Small intestine (tissue), 7 donors: ENCODE results near the gene RPS15. TPM values are rescaled to one million over a fixed set of nuclear protein-coding genes. Genes with fewer than 3 reads are reported as not detected.

Experiments
- DNase-seq, 2 donors: peaks; one replicate each; pipeline versions ENCODE4 v3.0.0 to v3.0.0-alpha.2; 2013
- FAIRE-seq: peaks from 2 replicates; lab custom pipeline; 2012; peaks lifted over from hg19 to GRCh38; lab: Jason Lieb, UNC
- H3K27ac ChIP-seq, 3 donors: one replicate each; pipeline ENCODE4 v1.5.1; 2013; ENCODE audit warnings: low read length in 2 of 3, mild to moderate bottlenecking in 2 of 3, control low read depth in 1 of 3, inconsistent platforms in 1 of 3, low read depth in 1 of 3, moderate library complexity in 1 of 3
- H3K27me3 ChIP-seq, 3 donors: one replicate each; pipeline ENCODE4 v1.6.1; 2013; ENCODE audit warnings: low read length in 3 of 3, inconsistent platforms in 1 of 3; ENCODE audit not compliant: control insufficient read depth in 3 of 3, insufficient read depth in 3 of 3
- H3K36me3 ChIP-seq, 3 donors: one replicate each; pipeline ENCODE4 v1.6.1; 2013; ENCODE audit warnings: low read length in 3 of 3, inconsistent platforms in 1 of 3, low read depth in 1 of 3, mild to moderate bottlenecking in 1 of 3, moderate library complexity in 1 of 3; ENCODE audit not compliant: control insufficient read depth in 3 of 3, insufficient read depth in 2 of 3
- H3K4me1 ChIP-seq, 3 donors: one replicate each; pipeline ENCODE4 v1.6.1; 2013; ENCODE audit warnings: low read length in 2 of 3, inconsistent platforms in 1 of 3, low read depth in 1 of 3, mild to moderate bottlenecking in 1 of 3, moderate library complexity in 1 of 3; ENCODE audit not compliant: control insufficient read depth in 3 of 3, insufficient read depth in 2 of 3
- H3K4me3 ChIP-seq, 3 donors: one replicate each; pipeline ENCODE4 v1.5.1; 2013; ENCODE audit warnings: low read length in 3 of 3, control low read depth in 1 of 3, inconsistent platforms in 1 of 3, low read depth in 1 of 3, mild to moderate bottlenecking in 1 of 3, moderate library complexity in 1 of 3
- H3K9me3 ChIP-seq, 2 donors: one replicate each; pipeline ENCODE4 v1.6.1; 2013; ENCODE audit warnings: low read depth in 1 of 2, low read length in 1 of 2; ENCODE audit not compliant: control insufficient read depth in 2 of 2, insufficient read depth in 1 of 2
- WGBS, 3 donors: extraction: QIAGEN DNeasy Blood & Tissue Kit; methylation state at CpG; one replicate each; pipeline ENCODE4 v1.1.7; 2013; 5-methylcytosine and 5-hydroxymethylcytosine counted together
- polyA plus RNA-seq, 4 donors: library from polyadenylated mRNA; stranded (reverse) in 3 of 4; unstranded in 1 of 4; fragments of 200-250 nt in 3 of 4; fragments of 120-200 nt in 1 of 4; gene quantifications; one replicate each; pipeline versions ENCODE4 v1.2.1 to v1.2.3, GENCODE V29; 2013
- donor health status: healthy with polysubstance abuse.
- donor health status: control.
- donor health status: control.
- donor health status: Bipolar disorder and iron deficiency.
- donor health status: healthy.

The RPS15 gene
- polyA plus RNA-seq, 4 donors, result 1,394 to 3,547 (median 2,919) TPM

GRCh38 chr19:1460033-1460995 lies 22.1 kb downstream of the RPS15 start:
- no peak overlapping the region for H3K4me3 ChIP-seq
- no peaks in the 10 kb centered on the region for H3K9me3 ChIP-seq
- FAIRE-seq (no peak), DNase-seq (no peak)
- peaks cover 0 to 18% (median 0%) of the 10 kb centered on the region in 3 donors for H3K36me3 ChIP-seq
- H3K27ac ChIP-seq, result no peak overlapping the region
- peaks cover 0 to 11% (median 0%) of the 10 kb centered on the region in 3 donors for H3K4me1 ChIP-seq
- 90 to 93% (median 90%) methylated on average over 31 to 36 of the region's 36 CpGs for WGBS, 3 donors
- peaks cover 5 to 54% (median 12%) of the 10 kb centered on the region in 3 donors for H3K27me3 ChIP-seq

DNA sequence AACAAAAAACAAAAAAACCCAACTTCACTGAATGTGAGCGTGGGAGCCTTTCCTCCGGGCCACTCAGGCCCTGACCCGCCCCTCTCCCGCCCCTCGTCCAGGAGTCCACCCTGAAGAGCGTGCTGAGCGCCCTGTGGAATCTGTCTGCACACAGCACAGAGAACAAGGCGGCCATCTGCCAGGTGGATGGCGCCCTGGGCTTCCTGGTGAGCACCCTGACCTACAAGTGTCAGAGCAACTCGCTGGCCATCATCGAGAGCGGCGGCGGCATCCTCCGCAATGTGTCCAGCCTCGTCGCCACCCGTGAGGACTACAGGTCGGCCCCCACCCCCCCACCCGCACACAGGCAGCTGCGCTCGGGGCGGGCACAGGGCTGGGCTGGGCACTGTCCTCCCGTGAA lies 23.7 kb downstream of the RPS15 start:
- Histone ChIP-seq H3K4me1 (peaks cover 0 to 7% (median 0%) of the 10 kb centered on the region in 3 donors), H3K27ac (no peak overlapping the region), H3K4me3 (no peak overlapping the region), H3K36me3 (peaks cover 0 to 18% (median 0%) of the 10 kb centered on the region in 3 donors), H3K9me3 (no peaks in the 10 kb centered on the region), H3K27me3 (peaks cover 7 to 53% (median 18%) of the 10 kb centered on the region in 3 donors)
- WGBS, 3 donors, result 91 to 95% (median 92%) methylated on average over 24 of the region's 24 CpGs
- DNase-seq, result no peak
- no peak for FAIRE-seq

GRCh38 chr19:1465191-1466016 lies 27.2 kb downstream of the RPS15 start:
- peaks cover 27 to 54% (median 36%) of the 10 kb centered on the region in 3 donors for H3K27me3 ChIP-seq

GRCh38 chr19:1466018-1466460 lies 27.8 kb downstream of the RPS15 start:
- Histone ChIP-seq H3K27ac (no peak overlapping the region), H3K4me3 (no peak overlapping the region), H3K9me3 (no peaks in the 10 kb centered on the region), H3K27me3 (peaks cover 30 to 59% (median 38%) of the 10 kb centered on the region in 3 donors), H3K36me3 (peaks cover 0 to 5% (median 0%) of the 10 kb centered on the region in 3 donors), H3K4me1 (peaks cover 5 to 29% (median 8%) of the 10 kb centered on the region in 3 donors)
- no peak for FAIRE-seq
- no peak for DNase-seq
- 37 to 45% (median 42%) methylated on average over 31 to 41 of the region's 41 CpGs for WGBS, 3 donors

More at GRCh38 chr19:1465191-1466016, 27.2 kb downstream of the RPS15 start:
- WGBS, 3 donors, result 31 to 40% (median 32%) methylated on average over 63 to 83 of the region's 83 CpGs
- FAIRE-seq (no peak), DNase-seq (peak; percentile 81 to 85)
- Histone ChIP-seq H3K36me3 (peaks cover 0 to 11% (median 0%) of the 10 kb centered on the region in 3 donors), H3K4me1 (peaks cover 5 to 24% (median 8%) of the 10 kb centered on the region in 3 donors), H3K4me3 (peak overlapping the region in 1 of 3 donors; percentile 35), H3K9me3 (no peaks in the 10 kb centered on the region), H3K27ac (no peak overlapping the region)

GRCh38 chr19:1466461-1467214 lies 28.4 kb downstream of the RPS15 start:
- no peak for FAIRE-seq
- Histone ChIP-seq H3K9me3 (no peaks in the 10 kb centered on the region), H3K27ac (no peak overlapping the region), H3K4me3 (no peak overlapping the region), H3K27me3 (peaks cover 33 to 65% (median 41%) of the 10 kb centered on the region in 3 donors), H3K36me3 (peaks cover 0 to 3% (median 0%) of the 10 kb centered on the region in 3 donors), H3K4me1 (peaks cover 8 to 35% (median 8%) of the 10 kb centered on the region in 3 donors)
- 27 to 35% (median 31%) methylated on average over 67 to 70 of the region's 70 CpGs for WGBS, 3 donors
- peak in 1 of 2 donors; percentile 48 for DNase-seq

- Histone ChIP-seq H3K27ac (no peak overlapping the region), H3K9me3 (no peaks in the 10 kb centered on the region), H3K36me3 (no peaks in the 10 kb centered on the region), H3K4me1 (peaks cover 8 to 40% (median 8%) of the 10 kb centered on the region in 3 donors), H3K4me3 (no peak overlapping the region), H3K27me3 (peaks cover 33 to 70% (median 41%) of the 10 kb centered on the region in 3 donors)
- 0 to 4% (median 3%) methylated on average over 17 to 36 of the region's 36 CpGs for WGBS, 3 donors
- DNase-seq (peak in 1 of 2 donors; percentile 33), FAIRE-seq (no peak)
These were observed 29.0 kb downstream of the RPS15 start for GRCh38 chr19:1467215-1467489.

DNA sequence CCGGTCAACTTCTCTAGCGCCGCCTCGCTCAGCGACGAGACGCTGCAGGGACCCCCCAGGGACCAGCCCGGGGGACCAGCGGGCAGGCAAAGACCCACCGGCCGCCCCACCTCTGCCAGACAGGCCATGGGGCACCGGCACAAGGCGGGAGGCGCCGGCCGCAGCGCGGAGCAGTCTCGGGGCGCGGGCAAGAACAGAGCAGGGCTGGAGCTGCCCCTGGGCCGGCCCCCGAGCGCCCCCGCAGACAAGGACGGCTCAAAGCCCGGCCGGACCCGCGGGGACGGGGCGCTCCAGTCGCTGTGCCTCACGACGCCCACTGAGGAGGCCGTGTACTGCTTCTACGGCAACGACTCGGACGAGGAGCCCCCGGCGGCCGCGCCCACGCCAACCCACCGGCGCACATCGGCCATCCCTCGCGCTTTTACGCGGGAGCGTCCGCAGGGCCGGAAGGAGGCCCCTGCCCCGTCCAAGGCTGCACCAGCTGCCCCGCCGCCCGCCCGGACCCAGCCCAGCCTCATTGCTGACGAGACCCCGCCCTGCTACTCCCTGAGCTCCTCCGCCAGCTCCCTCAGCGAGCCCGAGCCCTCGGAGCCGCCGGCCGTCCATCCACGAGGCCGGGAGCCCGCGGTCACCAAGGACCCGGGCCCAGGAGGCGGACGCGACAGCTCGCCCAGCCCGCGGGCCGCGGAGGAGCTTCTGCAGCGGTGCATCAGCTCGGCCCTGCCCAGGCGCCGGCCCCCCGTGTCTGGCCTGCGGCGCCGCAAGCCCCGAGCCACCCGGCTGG lies 29.5 kb downstream of the RPS15 start:
- H3K36me3 ChIP-seq, result no peaks in the 10 kb centered on the region
- no peak overlapping the region for H3K27ac ChIP-seq
- DNase-seq (no peak), FAIRE-seq (no peak)
- peak overlapping the region in 1 of 3 donors; percentile 43 for H3K4me3 ChIP-seq
- H3K4me1 ChIP-seq, result peaks cover 8 to 44% (median 8%) of the 10 kb centered on the region in 3 donors
- H3K9me3 ChIP-seq, result no peaks in the 10 kb centered on the region
- 2 to 5% (median 4%) methylated on average over 66 to 92 of the region's 92 CpGs for WGBS, 3 donors
- peaks cover 33 to 76% (median 41%) of the 10 kb centered on the region in 3 donors for H3K27me3 ChIP-seq
